H1 (cell line): ENCODE measurements around the gene OMP. TPM values are rescaled to one million over a fixed set of nuclear protein-coding genes. Genes with fewer than 3 reads are reported as not detected.

Experiments used
- CTCF ChIA-PET: fragments of 300-600 bp; sonication (Branson Sonifier 250); formaldehyde crosslinking; loops from one replicate; lab custom pipeline; 2021; ENCODE audit not compliant: partially characterized antibody; lab: Charles Lee
- POLR2A ChIA-PET: fragments of 300-600 bp; sonication (Branson Sonifier 250); formaldehyde crosslinking; loops from one replicate; lab custom pipeline; 2021; ENCODE audit warnings: inconsistent platforms; ENCODE audit not compliant: partially characterized antibody; lab: Charles Lee
- DNase-seq, 2 experiments: peaks; one replicate each; pipeline versions ENCODE4 v3.0.0 to v3.0.0-alpha.2; 2010 to 2022; ENCODE audit warnings: low spot score in 2 of 2, low read depth in 1 of 2, mixed read lengths in 1 of 2
- FAIRE-seq: peaks from 2 replicates; lab custom pipeline; 2011; peaks lifted over from hg19 to GRCh38; lab: Jason Lieb, UNC
- H2AFZ ChIP-seq: 2 replicates; pipeline ENCODE4 v1.8.1; 2012; ENCODE audit warnings: low read length, inconsistent platforms
- H2AK5ac ChIP-seq: 2 replicates; pipeline ENCODE4 v1.6.1; 2013; ENCODE audit warnings: low read depth, low read length
- H2BK120ac ChIP-seq: replicated peaks from 2 replicates; pipeline ENCODE3; 2013; ENCODE audit warnings: low read depth, low read length, inconsistent platforms
- H2BK12ac ChIP-seq: 2 replicates; pipeline ENCODE4 v1.6.1; 2013; ENCODE audit warnings: low read depth, low read length
- H2BK15ac ChIP-seq: 2 replicates; pipeline ENCODE4 v1.6.1; 2013; ENCODE audit warnings: low read length
- H2BK20ac ChIP-seq: 2 replicates; pipeline ENCODE4 v1.6.1; 2013; ENCODE audit warnings: low read length
- H2BK5ac ChIP-seq: 2 replicates; pipeline ENCODE4 v1.6.1; 2013; ENCODE audit warnings: low read depth, low read length
- H3K14ac ChIP-seq: 2 replicates; pipeline ENCODE4 v1.6.1; 2013; ENCODE audit warnings: inconsistent platforms; ENCODE audit not compliant: insufficient read length
- H3K18ac ChIP-seq: 2 replicates; pipeline ENCODE4 v1.6.1; 2013; ENCODE audit warnings: low read length; ENCODE audit errors: extremely low read depth
- H3K23ac ChIP-seq: 2 replicates; pipeline ENCODE4 v1.6.1; 2013; ENCODE audit warnings: inconsistent platforms; ENCODE audit not compliant: insufficient read length
- H3K23me2 ChIP-seq: 2 replicates; pipeline ENCODE4 v1.6.1; 2013; ENCODE audit warnings: low read depth, low read length
- H3K27ac ChIP-seq: 2 replicates; pipeline ENCODE4 v1.6.1; 2011; ENCODE audit warnings: low read depth, low read length, inconsistent platforms
- H3K27me3 ChIP-seq, 4 experiments: replicated peaks in 1 of 4; 1 replicate in 1 of 4; 2 replicates in 3 of 4; pipeline versions ENCODE4 v1.6.1 to v1.8.1; 2011 to 2013; ENCODE audit warnings: low read length in 3 of 4, mild to moderate bottlenecking in 3 of 4, inconsistent platforms in 2 of 4, mixed read lengths in 2 of 4, moderate library complexity in 1 of 4; ENCODE audit not compliant: control insufficient read depth in 3 of 4, insufficient read depth in 3 of 4; ENCODE audit errors: extremely low read depth in 1 of 4
- H3K36me3 ChIP-seq, 4 experiments: 2 replicates each; pipeline versions ENCODE4 v1.6.1 to v1.8.1; 2011 to 2013; ENCODE audit warnings: mild to moderate bottlenecking in 4 of 4, low read length in 3 of 4, moderate library complexity in 2 of 4, control low read depth in 1 of 4, inconsistent platforms in 1 of 4; ENCODE audit not compliant: insufficient read depth in 4 of 4, control insufficient read depth in 2 of 4
- H3K4ac ChIP-seq: replicated peaks from 2 replicates; pipeline ENCODE3; 2013; ENCODE audit warnings: low read length, low read depth, mixed read lengths, inconsistent platforms; ENCODE audit not compliant: insufficient read length
- H3K4me1 ChIP-seq, 4 experiments: replicated peaks in 1 of 4; 1 replicate in 1 of 4; 2 replicates in 3 of 4; pipeline versions ENCODE4 v1.6.1 to v1.8.1; 2011 to 2013; ENCODE audit warnings: low read length in 3 of 4, inconsistent platforms in 2 of 4, mixed read lengths in 1 of 4; ENCODE audit not compliant: insufficient read depth in 4 of 4, control insufficient read depth in 3 of 4
- H3K4me2 ChIP-seq, 2 experiments: 2 replicates each; pipeline versions ENCODE4 v1.6.1 to v1.8.1; 2011 to 2013; ENCODE audit warnings: low read depth in 2 of 2, low read length in 2 of 2, control low read depth in 1 of 2, inconsistent platforms in 1 of 2, mild to moderate bottlenecking in 1 of 2; ENCODE audit not compliant: insufficient read depth in 1 of 2
- H3K4me3 ChIP-seq, 4 experiments: fragments of 200-600, 300-600 bp in 1 of 4; sonication (generic), shearing (Covaris generic), sonication (Bioruptor Twin) in 1 of 4; 2 replicates each; pipeline versions ENCODE4 v1.5.1 to v1.8.1; 2011 to 2016; ENCODE audit warnings: low read length in 4 of 4, low read depth in 3 of 4, control low read depth in 2 of 4, inconsistent platforms in 2 of 4, mild to moderate bottlenecking in 2 of 4, mixed read lengths in 1 of 4, moderate library complexity in 1 of 4; ENCODE audit not compliant: insufficient read depth in 2 of 4; ENCODE audit errors: extremely low read depth in 1 of 4
- H3K56ac ChIP-seq: replicated peaks from 2 replicates; pipeline ENCODE3; 2013; ENCODE audit warnings: low read depth, mild to moderate bottlenecking, mixed read lengths, low read length, inconsistent platforms; ENCODE audit not compliant: insufficient read length
- H3K79me1 ChIP-seq: 2 replicates; pipeline ENCODE4 v1.6.1; 2013; ENCODE audit warnings: low read depth, low read length, control low read depth
- H3K79me2 ChIP-seq, 2 experiments: 2 replicates each; pipeline versions ENCODE4 v1.6.1 to v1.8.1; 2012 to 2013; ENCODE audit warnings: low read length in 2 of 2, mild to moderate bottlenecking in 2 of 2, inconsistent platforms in 1 of 2; ENCODE audit not compliant: insufficient read depth in 2 of 2, control insufficient read depth in 1 of 2
- H3K9ac ChIP-seq, 4 experiments: replicated peaks in 1 of 4; 1 replicate in 1 of 4; 2 replicates in 3 of 4; pipeline versions ENCODE4 v1.6.1 to v1.8.1; 2011 to 2013; ENCODE audit warnings: low read depth in 3 of 4, low read length in 3 of 4, control low read depth in 2 of 4, mild to moderate bottlenecking in 2 of 4, moderate library complexity in 2 of 4, inconsistent platforms in 1 of 4; ENCODE audit errors: extremely low read depth in 1 of 4
- H3K9me3 ChIP-seq, 2 experiments: 2 replicates each; pipeline versions ENCODE4 v1.6.1 to v1.8.1; 2012 to 2013; ENCODE audit warnings: mild to moderate bottlenecking in 2 of 2, moderate library complexity in 2 of 2, control low read depth in 1 of 2, inconsistent platforms in 1 of 2, low read depth in 1 of 2, low read length in 1 of 2, mixed read lengths in 1 of 2; ENCODE audit not compliant: insufficient read depth in 2 of 2
- H4K20me1 ChIP-seq, 2 experiments: replicated peaks in 1 of 2; 2 replicates each; pipeline versions ENCODE3 to v1.8.1; 2011 to 2013; ENCODE audit warnings: inconsistent platforms in 2 of 2, low read length in 2 of 2, mild to moderate bottlenecking in 1 of 2; ENCODE audit not compliant: insufficient read depth in 2 of 2, control insufficient read depth in 1 of 2
- H4K5ac ChIP-seq: 2 replicates; pipeline ENCODE4 v1.6.1; 2013; ENCODE audit warnings: low read length, low read depth, mixed read lengths, inconsistent platforms; ENCODE audit not compliant: insufficient read length
- H4K8ac ChIP-seq: 2 replicates; pipeline ENCODE4 v1.8.0; 2013; ENCODE audit warnings: mild to moderate bottlenecking, moderate library complexity, low read length, inconsistent platforms; ENCODE audit not compliant: insufficient read depth; ENCODE audit errors: extremely low read depth
- H4K91ac ChIP-seq: replicated peaks from 2 replicates; pipeline ENCODE3; 2013; ENCODE audit warnings: low read length, mixed read lengths, inconsistent platforms; ENCODE audit not compliant: insufficient read length
- CREB1 ChIP-seq: IDR thresholded peaks from 2 replicates; pipeline ENCODE4 v1.6.1; 2012; ENCODE audit warnings: inconsistent platforms
- FOSL1 ChIP-seq: IDR thresholded peaks from 2 replicates; pipeline ENCODE4 v1.6.1; 2011; ENCODE audit warnings: mild to moderate bottlenecking, low read depth, low read length, moderate library complexity; ENCODE audit not compliant: insufficient read depth
- GABPA ChIP-seq: IDR thresholded peaks from 2 replicates; pipeline ENCODE4 v1.6.1; 2011; ENCODE audit warnings: mild to moderate bottlenecking, low read length, moderate library complexity, borderline replicate concordance; ENCODE audit not compliant: insufficient read depth
- KDM4A ChIP-seq: IDR thresholded peaks from one replicate; pipeline ENCODE4 v1.7.1; 2012; ENCODE audit warnings: low read depth, mild to moderate bottlenecking, moderate library complexity, low read length, inconsistent platforms; ENCODE audit not compliant: severe bottlenecking
- SIX5 ChIP-seq: IDR thresholded peaks from 2 replicates; pipeline ENCODE4 v1.6.1; 2011; ENCODE audit warnings: mild to moderate bottlenecking, low read depth, low read length
- SRF ChIP-seq: IDR thresholded peaks from 2 replicates; pipeline ENCODE4 v1.6.1; 2011; ENCODE audit warnings: mild to moderate bottlenecking, low read depth, low read length, moderate library complexity
- SUZ12 ChIP-seq: fragments of 200-600 bp; sonication (generic); IDR thresholded peaks from 2 replicates; pipeline ENCODE4 v1.6.1; 2012; ENCODE audit warnings: mild to moderate bottlenecking, inconsistent platforms, low read length, moderate library complexity, mixed read lengths
- WGBS, 2 experiments: shearing (Covaris generic) in 1 of 2; methylation state at CpG; one replicate each; pipeline versions ENCODE4 v1.1.6 to v1.1.7; 2013 to 2015; ENCODE audit warnings: low lambda C conversion rate in 2 of 2, mixed read lengths in 2 of 2, inconsistent platforms in 1 of 2, low coverage in 1 of 2, missing lambda C conversion rate in 1 of 2; ENCODE audit not compliant: insufficient replicate concordance in 2 of 2, insufficient coverage in 1 of 2, insufficient read length in 1 of 2; ENCODE audit errors: extremely low coverage in 1 of 2, missing lambda C conversion rate in 1 of 2; 5-methylcytosine and 5-hydroxymethylcytosine counted together
- polyA plus RNA-seq, 7 experiments: library from polyadenylated mRNA; depleted of rRNA in 3 of 7; stranded (reverse) in 5 of 7; unstranded in 2 of 7; fragments of >200 nt in 5 of 7; fragments of 200-250 nt in 2 of 7; gene quantifications; 1 replicate in 5 of 7; 2 replicates in 1 of 7; 4 replicates in 1 of 7; pipeline versions ENCODE4 v1.2.1 to v1.2.3, GENCODE V29; 2011 to 2013; ENCODE audit warnings: missing spikeins in 2 of 7, mixed read lengths in 2 of 7
- total RNA-seq: library from RNA; stranded (reverse); fragmentation: NEBNext Ultra II Directional; extraction: Animal tissue kit (Norgen Biotek cat#: 25700); gene quantifications from 2 replicates; pipeline ENCODE4 v1.2.1, GENCODE V29; 2021

The OMP gene
- total and polyA plus RNA-seq, 2 of the 8 experiments (the other 6 are each of a cell fraction or from before 2014, with no cell fraction given), result not detected

GRCh38 chr11:77071671-77072605 lies 30.7 kb upstream of the OMP start:
- H2BK120ac ChIP-seq, result no peak overlapping the region
- peaks cover 0 to 7% (median 3%) of the 10 kb centered on the region in 4 experiments; a peak in 5 of 7 replicates for H3K4me1 ChIP-seq
- no peaks in the 10 kb centered on the region for H3K79me2 ChIP-seq
- H2BK20ac ChIP-seq, result no peak overlapping the region
- H3K18ac ChIP-seq, result no peak overlapping the region
- no peaks in the 10 kb centered on the region for H3K36me3 ChIP-seq
- ChIA-PET CTCF (interaction anchor here (0.7 to 4.5 kb wide), 5 partner anchors 8 to 180 kb away, joined by 3 to 63 read pairs (median 4); no protein-coding TSS in a partner anchor), POLR2A (no interaction called here)
- H3K56ac ChIP-seq, result no peak overlapping the region
- no peak overlapping the region for H2BK12ac ChIP-seq
- no peaks in the 10 kb centered on the region for H3K9me3 ChIP-seq
- peaks cover 0 to 2% of the 10 kb centered on the region in 2 experiments for H4K20me1 ChIP-seq
- H4K5ac ChIP-seq, result no peak overlapping the region
- peaks cover 5% of the 10 kb centered on the region for H3K23me2 ChIP-seq
- no peak overlapping the region for H4K91ac ChIP-seq
- H3K4ac ChIP-seq, result no peak overlapping the region
- H3K27ac ChIP-seq, result no peak overlapping the region
- no peak overlapping the region for H3K14ac ChIP-seq
- 0 out of 7 replicates have a peak, but pooled peaks cover 0 to 3% (median 0%) of the 10 kb centered on the region in 4 experiments for H3K27me3 ChIP-seq
- H3K4me2 ChIP-seq, result no peak overlapping the region
- no peak overlapping the region for H3K4me3 ChIP-seq
- WGBS, 2 experiments, result 92% methylated on average over 13 of the region's 15 CpGs; no CpG with 5 or more reads in 1 of the 2 experiments
- H3K79me1 ChIP-seq, result no peaks in the 10 kb centered on the region; the same call in none of the 2 replicates
- H2AFZ ChIP-seq, result no peak overlapping the region
- no peak overlapping the region for H2AK5ac ChIP-seq
- H4K8ac ChIP-seq, result no peak overlapping the region; the same call in 1 of the 2 replicates
- no peak overlapping the region for H3K9ac ChIP-seq
- DNase-seq (no peak), FAIRE-seq (no peak)
- no peak for TF ChIP-seq KDM4A
- no peak for TF ChIP-seq GABPA
- TF ChIP-seq SIX5, result no peak
- no peak for TF ChIP-seq SUZ12
- TF ChIP-seq SRF, result no peak
- TF ChIP-seq CREB1, result no peak
- no peak for TF ChIP-seq FOSL1
- no peak overlapping the region for H3K23ac ChIP-seq
- no peak overlapping the region for H2BK5ac ChIP-seq
- no peak overlapping the region for H2BK15ac ChIP-seq
